GM21786 (cell line): ENCODE results near the gene SOX13.
"Not testable (repeated sequence)": the region's sequence is repeated elsewhere in the genome, so short reads cannot be mapped to it uniquely, and the experiment has no call there.

ENCODE experiments used
- ATAC-seq: cut with Tn5 transposase; IDR thresholded peaks from one replicate; pipeline ENCODE4 v1.9.1; 2021; ENCODE audit not compliant: unreplicated experiment

Gene SOX13

GRCh38 chr1:204072931-204073836, at the start of gene SOX13:
TSS of gene SOX13 (plus strand) at chr1:204073115. CDS start at chr1:204112916, 39,801 bp downstream.
- no peak for ATAC-seq

GRCh38 chr1:204025917-204026707, 46.8 kb upstream of the SOX13 start:
- ATAC-seq = no peak

- ATAC-seq = no peak
Observed at GRCh38 chr1:204027446-204027845, 45.5 kb upstream of the SOX13 start.

- ATAC-seq = no peak
Observed at GRCh38 chr1:204029016-204029415, 43.9 kb upstream of the SOX13 start.

GRCh38 chr1:204031098-204031710, 41.7 kb upstream of the SOX13 start:
- ATAC-seq = no peak

GRCh38 chr1:204032642-204033235, 40.2 kb upstream of the SOX13 start:
- ATAC-seq = no peak

GRCh38 chr1:204033306-204033705, 39.6 kb upstream of the SOX13 start:
- no peak for ATAC-seq

- no peak for ATAC-seq
Observed at GRCh38 chr1:204036882-204037655, 35.8 kb upstream of the SOX13 start.

- no peak for ATAC-seq
Observed at GRCh38 chr1:204041232-204041767, 31.6 kb upstream of the SOX13 start.

- no peak for ATAC-seq
Observed at GRCh38 chr1:204041803-204042505, 31.0 kb upstream of the SOX13 start.

- ATAC-seq = no peak
Observed at GRCh38 chr1:204042516-204042915, 30.4 kb upstream of the SOX13 start.

GRCh38 chr1:204043680-204044079, 29.2 kb upstream of the SOX13 start:
- no peak for ATAC-seq

- ATAC-seq = no peak
Observed at GRCh38 chr1:204044448-204044847, 28.5 kb upstream of the SOX13 start.

GRCh38 chr1:204045430-204045829, 27.5 kb upstream of the SOX13 start:
- no peak for ATAC-seq

- no peak for ATAC-seq
Observed at GRCh38 chr1:204046346-204046745, 26.6 kb upstream of the SOX13 start.

GRCh38 chr1:204048796-204049195, 24.1 kb upstream of the SOX13 start:
- ATAC-seq = not testable (repeated sequence)

- no peak for ATAC-seq
Observed at GRCh38 chr1:204051258-204051657, 21.7 kb upstream of the SOX13 start.

- no peak for ATAC-seq
Observed at GRCh38 chr1:204051718-204052117, 21.2 kb upstream of the SOX13 start.

GRCh38 chr1:204053893-204054292, 19.0 kb upstream of the SOX13 start:
- no peak for ATAC-seq
